ENCODE data around the gene CACNA1S.

Gene CACNA1S

DNA sequence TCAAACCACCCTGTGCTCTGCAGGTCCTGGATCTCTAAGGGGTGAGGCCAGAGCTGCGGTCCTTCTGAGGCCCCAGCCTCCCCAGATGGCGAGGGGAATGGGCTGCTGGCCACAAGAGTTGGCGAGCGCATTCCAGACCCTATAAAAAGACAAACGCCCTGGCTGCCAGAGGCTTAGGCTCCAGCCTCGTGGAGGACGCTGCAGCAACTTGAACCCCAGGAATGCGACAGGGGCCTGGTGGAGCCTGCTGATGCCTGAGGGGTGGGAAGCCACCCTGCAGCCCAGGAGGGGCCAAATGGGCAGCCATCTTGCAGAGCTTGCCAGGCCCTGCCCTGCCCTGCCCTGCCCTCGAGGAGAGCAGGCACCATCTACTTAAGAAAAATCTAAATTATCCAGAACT, 8.6 kb downstream of the CACNA1S start:
- no peaks in the 10 kb centered on the region for H3K36me3 ChIP-seq (ENCODE audit: control insufficient read depth, insufficient read depth, low read length)
- H3K9ac ChIP-seq (ENCODE audit: low read length), result no peak overlapping the region
- no peak overlapping the region for H3K4me3 ChIP-seq (ENCODE audit: low read depth, low read length)
- peaks cover 46% of the 10 kb centered on the region for H3K27me3 ChIP-seq (ENCODE audit: control insufficient read depth, insufficient read depth, low read length)
- H3K4me1 ChIP-seq (ENCODE audit: control insufficient read depth, insufficient read depth, low read length), result peaks cover 10% of the 10 kb centered on the region; the same call in 1 of the 2 replicates
- no peak overlapping the region for H3K27ac ChIP-seq (ENCODE audit: low read depth, low read length)
- no peaks in the 10 kb centered on the region for H3K9me3 ChIP-seq (ENCODE audit: control insufficient read depth, insufficient read depth, low read depth, low read length)

DNA sequence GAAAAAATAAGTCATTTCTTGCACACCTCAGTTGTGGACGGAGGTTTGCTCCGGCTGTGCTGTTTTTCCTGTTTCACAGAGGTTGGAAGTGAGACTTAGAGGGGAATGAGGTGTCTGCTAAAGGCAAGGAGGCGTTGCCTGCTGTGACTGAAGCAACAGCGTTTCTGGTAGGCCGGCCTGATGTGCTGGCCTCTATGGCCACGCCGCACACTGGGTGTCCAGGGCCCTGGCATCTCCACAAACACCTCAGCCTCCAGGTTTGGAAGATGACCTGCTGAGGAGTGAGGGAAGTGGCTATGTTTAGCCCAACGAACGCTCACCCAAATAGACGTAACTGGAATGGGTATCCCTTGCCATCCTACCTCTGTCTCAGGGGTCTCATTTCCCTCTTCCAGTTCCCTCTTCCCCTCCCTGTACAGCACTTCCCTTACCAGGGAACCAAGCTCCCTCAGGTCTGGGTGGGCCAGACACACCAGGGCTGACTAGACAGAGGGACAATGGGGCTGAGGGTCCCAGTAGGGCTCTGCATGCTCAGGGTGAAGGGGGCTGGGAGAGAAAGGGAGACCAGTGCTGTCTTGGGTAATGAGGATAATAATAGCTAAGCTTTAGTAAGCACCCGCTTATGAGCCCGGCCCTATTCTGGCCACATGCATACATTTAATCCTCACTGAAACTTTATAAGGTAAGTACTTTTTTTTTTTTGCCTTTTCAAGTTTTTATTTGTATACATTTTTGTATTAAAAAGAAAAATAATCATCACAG, 11.9 kb downstream of the CACNA1S start:
- Histone ChIP-seq H3K4me1 (ENCODE audit: control insufficient read depth, insufficient read depth, low read length) (peaks cover 6% of the 10 kb centered on the region; the same call in 1 of the 2 replicates), H3K9me3 (ENCODE audit: control insufficient read depth, insufficient read depth, low read depth, low read length) (no peaks in the 10 kb centered on the region), H3K9ac (ENCODE audit: low read length) (no peak overlapping the region), H3K36me3 (ENCODE audit: control insufficient read depth, insufficient read depth, low read length) (no peaks in the 10 kb centered on the region), H3K4me3 (ENCODE audit: low read depth, low read length) (no peak overlapping the region), H3K27me3 (ENCODE audit: control insufficient read depth, insufficient read depth, low read length) (peaks cover 40% of the 10 kb centered on the region), H3K27ac (ENCODE audit: low read depth, low read length) (no peak overlapping the region)

DNA sequence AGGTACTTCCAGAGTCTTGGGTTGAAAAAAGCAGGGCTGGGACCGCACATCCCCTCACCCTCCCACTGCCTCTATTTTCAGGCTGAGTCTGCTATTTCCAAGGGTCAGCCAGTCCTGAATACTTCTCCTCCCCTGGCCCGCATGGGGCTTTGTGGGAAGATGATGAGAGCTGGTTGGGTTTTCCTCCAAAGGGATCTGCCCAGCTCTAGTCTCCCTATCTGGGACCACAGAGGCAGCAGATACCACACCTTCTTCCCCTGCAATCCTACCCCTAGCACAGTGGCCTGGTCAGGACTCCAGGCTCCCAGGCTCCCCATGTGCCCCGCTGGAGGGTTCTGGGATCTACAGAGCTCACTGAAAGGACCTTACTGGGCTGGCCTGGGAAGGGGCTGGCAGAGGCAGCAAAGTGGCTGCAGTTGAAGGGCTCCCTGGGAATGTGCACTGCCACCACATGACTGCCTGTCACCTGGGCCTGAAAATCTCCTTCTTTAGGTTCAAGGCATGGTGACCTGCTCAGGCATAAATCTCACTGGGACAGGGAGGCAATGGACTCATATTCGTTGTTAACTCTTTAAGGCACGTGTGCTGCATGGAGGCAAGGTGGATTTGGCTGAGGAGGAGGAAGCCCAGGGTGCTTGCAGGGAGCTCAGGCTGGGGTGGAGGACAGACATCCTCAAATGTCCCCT, 13.1 kb downstream of the CACNA1S start:
- Histone ChIP-seq H3K4me1 (ENCODE audit: control insufficient read depth, insufficient read depth, low read length) (peaks cover 4% of the 10 kb centered on the region; the same call in 1 of the 2 replicates), H3K4me3 (ENCODE audit: low read depth, low read length) (no peak overlapping the region), H3K9ac (ENCODE audit: low read length) (no peak overlapping the region), H3K9me3 (ENCODE audit: control insufficient read depth, insufficient read depth, low read depth, low read length) (no peaks in the 10 kb centered on the region), H3K36me3 (ENCODE audit: control insufficient read depth, insufficient read depth, low read length) (no peaks in the 10 kb centered on the region), H3K27ac (ENCODE audit: low read depth, low read length) (no peak overlapping the region), H3K27me3 (ENCODE audit: control insufficient read depth, insufficient read depth, low read length) (peaks cover 38% of the 10 kb centered on the region; the same call in 1 of the 2 replicates)

DNA sequence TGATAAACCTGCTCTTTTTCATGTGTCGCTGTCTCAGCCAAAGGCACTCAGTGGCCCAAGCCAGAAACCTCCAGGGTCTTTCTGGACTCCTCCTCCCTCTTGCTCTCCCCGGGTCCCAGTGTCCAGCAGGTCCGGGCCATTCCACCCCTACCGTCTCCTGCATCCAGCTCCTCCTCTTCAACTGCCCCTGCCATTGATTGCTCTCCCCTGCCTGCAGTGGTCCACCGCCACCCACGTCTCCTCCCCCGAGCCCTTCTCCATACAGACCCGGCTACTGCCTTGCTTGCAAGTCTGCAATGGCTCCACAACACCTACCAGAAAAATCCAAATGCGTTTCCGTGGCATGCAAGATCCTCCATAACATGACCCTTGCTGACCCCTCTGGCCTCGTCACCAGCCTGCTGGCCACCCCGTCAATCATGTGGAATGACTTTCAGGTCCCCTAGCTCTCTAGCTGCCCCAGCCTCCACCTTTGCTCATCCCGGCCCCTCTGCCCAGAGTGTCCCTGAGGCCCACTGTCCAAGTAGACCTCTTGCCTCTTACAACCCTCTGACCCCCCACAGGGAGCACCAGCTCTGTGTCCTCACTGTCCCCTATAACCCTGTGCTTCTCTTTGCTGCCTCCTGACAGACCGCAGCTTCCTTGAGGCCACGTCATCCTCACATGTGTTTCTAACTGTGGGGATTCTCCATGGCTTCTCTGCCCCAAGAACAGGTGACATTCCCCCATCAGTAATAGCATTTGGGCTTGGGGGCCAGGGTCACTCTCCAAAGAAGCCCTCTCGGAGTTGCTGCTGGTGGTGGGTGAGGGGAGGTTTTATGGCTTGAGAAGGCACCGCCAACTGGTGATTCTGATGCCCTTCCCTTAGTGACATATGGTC, 15.0 kb downstream of the CACNA1S start:
- H3K4me1 ChIP-seq (ENCODE audit: control insufficient read depth, insufficient read depth, low read length), result no peaks in the 10 kb centered on the region
- H3K36me3 ChIP-seq (ENCODE audit: control insufficient read depth, insufficient read depth, low read length), result no peaks in the 10 kb centered on the region
- H3K9ac ChIP-seq (ENCODE audit: low read length), result no peak overlapping the region
- H3K27me3 ChIP-seq (ENCODE audit: control insufficient read depth, insufficient read depth, low read length), result peaks cover 26% of the 10 kb centered on the region; the same call in 1 of the 2 replicates
- no peak overlapping the region for H3K4me3 ChIP-seq (ENCODE audit: low read depth, low read length)
- H3K27ac ChIP-seq (ENCODE audit: low read depth, low read length), result no peak overlapping the region
- H3K9me3 ChIP-seq (ENCODE audit: control insufficient read depth, insufficient read depth, low read depth, low read length), result no peaks in the 10 kb centered on the region

DNA sequence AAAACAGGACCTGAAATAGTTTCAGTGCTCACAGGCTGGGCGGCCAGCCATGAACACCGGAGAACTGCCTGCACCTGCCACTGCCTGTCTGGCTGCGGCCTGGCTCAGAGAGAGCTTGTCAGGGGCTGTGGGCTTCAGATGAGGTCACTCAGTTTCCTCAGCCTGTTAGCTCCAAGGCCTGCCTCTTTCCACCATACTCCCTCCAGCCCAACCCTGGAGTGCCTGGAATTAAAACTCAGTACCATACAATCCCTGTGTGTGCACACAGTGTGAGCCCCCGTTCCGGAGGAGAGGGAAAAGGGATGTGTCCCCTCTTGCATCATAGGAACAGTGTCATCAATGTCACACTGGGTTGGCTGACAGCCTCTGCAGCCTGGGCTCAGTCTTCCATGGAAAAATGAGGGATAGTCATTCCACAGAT, 16.2 kb downstream of the CACNA1S start:
- Histone ChIP-seq H3K4me3 (ENCODE audit: low read depth, low read length) (no peak overlapping the region), H3K9ac (ENCODE audit: low read length) (no peak overlapping the region), H3K9me3 (ENCODE audit: control insufficient read depth, insufficient read depth, low read depth, low read length) (no peaks in the 10 kb centered on the region), H3K36me3 (ENCODE audit: control insufficient read depth, insufficient read depth, low read length) (no peaks in the 10 kb centered on the region), H3K27ac (ENCODE audit: low read depth, low read length) (no peak overlapping the region), H3K4me1 (ENCODE audit: control insufficient read depth, insufficient read depth, low read length) (no peaks in the 10 kb centered on the region), H3K27me3 (ENCODE audit: control insufficient read depth, insufficient read depth, low read length) (peaks cover 18% of the 10 kb centered on the region; the same call in 1 of the 2 replicates)

DNA sequence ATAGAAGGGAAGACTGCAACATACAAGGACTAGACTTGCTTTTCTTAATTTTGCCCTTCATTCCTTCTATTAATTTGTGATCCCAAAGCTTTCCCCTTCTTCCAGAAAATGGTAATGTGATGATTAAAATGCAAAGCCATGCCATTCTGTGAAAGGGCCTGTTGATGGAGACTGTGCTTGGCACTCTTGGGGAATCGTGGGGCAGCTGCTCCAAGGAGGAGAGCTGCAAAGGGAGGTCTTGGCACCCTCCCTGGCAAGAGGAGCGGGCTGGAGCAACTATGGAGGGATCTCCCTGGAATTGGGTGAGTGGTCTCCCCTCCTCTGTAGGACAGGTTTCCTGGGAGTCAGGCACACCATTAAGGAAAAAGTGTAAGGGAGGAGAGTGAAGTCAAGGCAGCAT, 16.6 kb downstream of the CACNA1S start:
- Histone ChIP-seq H3K9ac (ENCODE audit: low read length) (no peak overlapping the region), H3K36me3 (ENCODE audit: control insufficient read depth, insufficient read depth, low read length) (no peaks in the 10 kb centered on the region), H3K4me1 (ENCODE audit: control insufficient read depth, insufficient read depth, low read length) (no peaks in the 10 kb centered on the region), H3K27ac (ENCODE audit: low read depth, low read length) (no peak overlapping the region), H3K27me3 (ENCODE audit: control insufficient read depth, insufficient read depth, low read length) (peaks cover 18% of the 10 kb centered on the region; the same call in 1 of the 2 replicates), H3K9me3 (ENCODE audit: control insufficient read depth, insufficient read depth, low read depth, low read length) (no peaks in the 10 kb centered on the region), H3K4me3 (ENCODE audit: low read depth, low read length) (no peak overlapping the region)

DNA sequence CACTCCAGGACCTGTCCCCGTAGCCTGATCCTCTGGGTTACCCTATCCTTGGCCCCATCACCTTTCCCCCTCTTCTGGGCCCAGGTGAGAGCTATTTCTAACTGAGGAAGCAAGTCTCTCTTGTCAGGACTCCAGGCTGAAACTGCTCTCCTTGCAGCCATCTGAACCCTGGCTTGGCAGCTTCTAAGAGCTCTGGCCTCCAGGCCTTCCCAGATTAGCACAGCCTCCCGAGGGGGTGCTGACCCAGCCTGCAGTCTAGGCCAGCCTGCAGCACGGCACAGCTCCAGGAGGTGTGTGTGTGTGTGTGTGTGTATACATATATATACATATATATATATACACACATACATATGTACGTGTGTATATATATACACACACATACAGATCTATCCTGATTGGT, 17.4 kb downstream of the CACNA1S start:
- no peak overlapping the region for H3K27ac ChIP-seq (ENCODE audit: low read depth, low read length)
- H3K27me3 ChIP-seq (ENCODE audit: control insufficient read depth, insufficient read depth, low read length), result peaks cover 15% of the 10 kb centered on the region; the same call in 1 of the 2 replicates
- no peak overlapping the region for H3K9ac ChIP-seq (ENCODE audit: low read length)

DNA sequence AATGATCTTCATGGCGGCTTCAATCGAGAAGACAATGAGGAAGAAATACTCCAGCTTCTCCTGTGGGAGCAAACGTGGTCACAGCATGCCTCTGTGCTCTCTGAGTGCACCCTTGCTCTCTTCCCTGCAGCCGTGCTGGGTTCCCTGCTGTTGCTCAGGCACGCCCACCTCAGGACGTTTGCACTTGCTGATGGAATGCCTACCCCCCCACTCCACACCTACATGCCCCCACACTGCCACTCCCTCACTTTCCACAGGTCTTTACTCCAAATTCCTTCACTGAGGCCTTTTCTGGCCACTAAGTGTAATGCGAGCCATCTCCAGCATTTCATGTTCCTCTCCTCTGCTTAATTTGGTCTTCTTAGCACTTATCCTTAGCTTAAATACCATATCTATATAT, 18.3 kb downstream of the CACNA1S start:
- Histone ChIP-seq H3K27me3 (ENCODE audit: control insufficient read depth, insufficient read depth, low read length) (peaks cover 15% of the 10 kb centered on the region; the same call in 1 of the 2 replicates), H3K9ac (ENCODE audit: low read length) (no peak overlapping the region), H3K9me3 (ENCODE audit: control insufficient read depth, insufficient read depth, low read depth, low read length) (no peaks in the 10 kb centered on the region), H3K27ac (ENCODE audit: low read depth, low read length) (no peak overlapping the region), H3K4me1 (ENCODE audit: control insufficient read depth, insufficient read depth, low read length) (peaks cover 4% of the 10 kb centered on the region; the same call in 1 of the 2 replicates), H3K36me3 (ENCODE audit: control insufficient read depth, insufficient read depth, low read length) (no peaks in the 10 kb centered on the region), H3K4me3 (ENCODE audit: low read depth, low read length) (no peak overlapping the region)

More for the DNA sequence above, 17.4 kb downstream of the CACNA1S start:
- no peak overlapping the region for H3K4me3 ChIP-seq (ENCODE audit: low read depth, low read length)
- H3K9me3 ChIP-seq (ENCODE audit: control insufficient read depth, insufficient read depth, low read depth, low read length), result no peaks in the 10 kb centered on the region
- H3K36me3 ChIP-seq (ENCODE audit: control insufficient read depth, insufficient read depth, low read length), result no peaks in the 10 kb centered on the region
- no peaks in the 10 kb centered on the region for H3K4me1 ChIP-seq (ENCODE audit: control insufficient read depth, insufficient read depth, low read length)

DNA sequence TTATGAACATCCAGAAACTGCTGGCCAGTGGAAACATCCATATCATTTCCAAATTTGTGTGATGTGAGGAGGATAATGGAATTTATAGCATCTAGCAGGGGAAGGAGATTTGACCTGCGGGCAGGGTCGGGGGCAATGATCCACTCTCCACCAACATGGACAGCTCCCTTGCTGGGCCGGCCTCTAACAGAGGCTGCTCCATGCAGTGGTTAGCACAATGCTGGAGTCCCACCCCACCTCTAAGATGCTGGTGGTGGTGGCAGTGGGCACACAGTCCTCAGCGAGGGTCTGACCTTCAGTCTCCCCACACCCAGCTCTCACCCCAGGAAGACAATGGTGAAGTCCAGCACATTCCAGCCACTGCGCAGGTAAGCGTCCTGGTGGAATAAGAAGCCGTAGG, 18.7 kb downstream of the CACNA1S start:
- Histone ChIP-seq H3K4me3 (ENCODE audit: low read depth, low read length) (no peak overlapping the region), H3K27ac (ENCODE audit: low read depth, low read length) (no peak overlapping the region), H3K9ac (ENCODE audit: low read length) (no peak overlapping the region), H3K4me1 (ENCODE audit: control insufficient read depth, insufficient read depth, low read length) (peaks cover 4% of the 10 kb centered on the region; the same call in 1 of the 2 replicates), H3K9me3 (ENCODE audit: control insufficient read depth, insufficient read depth, low read depth, low read length) (no peaks in the 10 kb centered on the region), H3K36me3 (ENCODE audit: control insufficient read depth, insufficient read depth, low read length) (no peaks in the 10 kb centered on the region), H3K27me3 (ENCODE audit: control insufficient read depth, insufficient read depth, low read length) (peaks cover 15% of the 10 kb centered on the region; the same call in 1 of the 2 replicates)

DNA sequence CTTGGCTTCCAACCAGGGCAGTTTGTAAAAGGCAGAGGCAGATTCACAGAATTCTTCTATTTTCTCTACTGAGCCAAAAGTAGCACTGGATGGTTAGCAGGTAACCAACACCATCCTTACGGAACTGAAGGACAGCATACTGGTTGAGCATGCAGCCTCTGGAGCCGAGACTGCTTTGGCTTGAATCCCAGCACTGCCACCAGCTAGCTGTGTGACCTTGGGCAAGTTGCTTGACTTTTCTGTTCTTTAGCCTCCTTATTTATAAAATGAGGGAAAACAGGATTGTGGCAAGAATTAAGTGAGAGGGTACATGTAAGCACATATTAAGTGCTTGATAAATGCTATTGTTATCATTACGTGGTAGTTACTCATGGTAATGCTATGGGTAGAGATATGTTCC, 19.5 kb downstream of the CACNA1S start:
- H3K4me3 ChIP-seq (ENCODE audit: low read depth, low read length), result no peak overlapping the region
- peaks cover 14% of the 10 kb centered on the region; the same call in 1 of the 2 replicates for H3K27me3 ChIP-seq (ENCODE audit: control insufficient read depth, insufficient read depth, low read length)
- H3K36me3 ChIP-seq (ENCODE audit: control insufficient read depth, insufficient read depth, low read length), result no peaks in the 10 kb centered on the region
- H3K9me3 ChIP-seq (ENCODE audit: control insufficient read depth, insufficient read depth, low read depth, low read length), result no peaks in the 10 kb centered on the region
- H3K27ac ChIP-seq (ENCODE audit: low read depth, low read length), result no peak overlapping the region
- H3K4me1 ChIP-seq (ENCODE audit: control insufficient read depth, insufficient read depth, low read length), result peaks cover 4% of the 10 kb centered on the region; the same call in 1 of the 2 replicates
- no peak overlapping the region for H3K9ac ChIP-seq (ENCODE audit: low read length)
